Activated naive CD8-positive, alpha-beta T cell treated with anti-CD3 and anti-CD28 coated beads for 36 hours (primary cell): ENCODE results near the gene LDHB. TPM values are rescaled to one million over a fixed set of nuclear protein-coding genes. Genes with fewer than 3 reads are reported as not detected.
"Not testable (repeated sequence)": the region's sequence is repeated elsewhere in the genome, so short reads cannot be mapped to it uniquely, and the experiment has no call there.

Source experiments
- DNase-seq: peaks from one replicate; pipeline ENCODE4 v3.0.0; 2021
- H3K27ac Mint-ChIP-seq: one replicate; pipeline ENCODE4 v1.8.0; 2022; ENCODE audit warnings: mild to moderate bottlenecking, moderate library complexity, mixed read lengths
- H3K27me3 Mint-ChIP-seq: one replicate; pipeline ENCODE4 v1.8.0; 2022; ENCODE audit warnings: mild to moderate bottlenecking, mixed read lengths
- H3K36me3 Mint-ChIP-seq: one replicate; pipeline ENCODE4 v1.8.0; 2021; ENCODE audit warnings: mild to moderate bottlenecking, mixed read lengths
- H3K4me1 Mint-ChIP-seq: one replicate; pipeline ENCODE4 v1.8.0; 2021; ENCODE audit warnings: mixed read lengths
- H3K4me3 Mint-ChIP-seq: one replicate; pipeline ENCODE4 v1.8.0; 2022; ENCODE audit warnings: mild to moderate bottlenecking, moderate library complexity, mixed read lengths
- H3K9me3 Mint-ChIP-seq: one replicate; pipeline ENCODE4 v1.8.0; 2022; ENCODE audit warnings: mixed read lengths
- total RNA-seq, 2 experiments: library from RNA; stranded (reverse); gene quantifications; one replicate each; pipeline ENCODE4 v1.2.3, GENCODE V29; 2021

Gene LDHB
- total RNA-seq, 2 experiments from 2014 or later, result 1,947 to 1,996 TPM

DNA sequence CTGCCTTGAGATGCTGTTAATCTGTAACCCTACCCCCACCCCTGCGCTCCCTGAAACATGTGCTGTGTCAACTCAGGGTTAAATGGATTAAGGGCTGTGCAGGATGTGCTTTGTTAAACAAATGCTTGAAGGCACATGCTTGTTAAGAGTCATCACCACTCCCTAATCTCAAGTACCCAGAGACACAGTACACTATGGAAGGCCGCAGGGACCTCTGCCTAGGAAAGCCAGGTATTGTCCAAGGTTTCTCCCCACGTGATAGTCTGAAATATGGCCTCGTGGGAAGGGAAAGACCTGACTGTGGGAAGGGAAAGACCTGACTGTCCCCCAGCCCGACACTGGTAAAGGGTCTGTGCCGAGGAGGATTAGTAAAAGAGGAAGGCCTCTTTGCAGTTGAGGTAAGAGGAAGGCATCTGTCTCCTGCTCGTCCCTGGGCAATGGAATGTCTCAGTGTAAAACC is 12.6 kb downstream of the LDHB start:
- Mint-ChIP-seq H3K36me3 (peaks cover 57% of the 10 kb centered on the region), H3K27ac (peak overlapping the region; percentile 81), H3K4me1 (peaks cover 70% of the 10 kb centered on the region)
- not testable (repeated sequence) for H3K9me3 Mint-ChIP-seq, H3K27me3 Mint-ChIP-seq, H3K4me3 Mint-ChIP-seq, DNase-seq

DNA sequence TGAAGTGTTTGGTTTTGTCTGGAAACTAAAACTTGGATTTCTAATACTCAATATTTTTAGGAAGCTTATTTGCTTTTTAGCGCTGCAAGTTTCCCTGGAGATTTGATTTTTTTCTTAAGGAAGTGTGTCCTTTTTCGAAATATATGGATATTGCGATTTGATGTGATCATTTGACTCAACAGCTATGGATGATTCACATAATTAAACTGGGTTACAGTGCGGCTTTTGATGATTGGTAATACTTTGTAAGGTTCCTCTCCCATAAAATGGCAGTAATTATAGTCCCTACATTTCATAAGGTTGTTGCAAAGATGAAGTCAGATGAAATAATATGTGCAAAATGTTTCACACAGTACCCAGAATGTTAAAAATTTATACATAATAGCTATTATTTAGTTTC is 13.1 kb downstream of the LDHB start:
- H3K4me1 Mint-ChIP-seq, result peaks cover 71% of the 10 kb centered on the region
- no peak overlapping the region for H3K27ac Mint-ChIP-seq

DNA sequence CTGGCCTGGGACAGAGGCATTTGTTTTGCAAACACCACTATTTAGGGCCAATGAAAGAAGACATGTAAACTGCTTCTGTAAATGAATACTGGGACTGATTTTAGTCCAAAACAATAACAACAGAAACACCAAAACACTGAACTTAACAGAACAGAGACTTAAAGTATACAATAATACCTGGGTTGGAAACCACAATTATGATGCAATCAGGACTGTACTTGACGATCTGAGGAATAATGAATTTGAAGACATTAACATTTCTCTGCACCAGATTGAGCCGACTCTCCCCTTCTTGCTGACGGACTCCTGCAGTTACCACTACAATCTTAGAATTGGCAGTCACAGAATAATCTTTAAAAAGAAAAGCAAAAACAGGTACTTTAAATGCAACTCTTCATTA is 13.9 kb downstream of the LDHB start:
- no peak for DNase-seq
- no peaks in the 10 kb centered on the region for H3K27me3 Mint-ChIP-seq
- peaks cover 74% of the 10 kb centered on the region for H3K4me1 Mint-ChIP-seq
- peak overlapping the region; percentile 76 for H3K27ac Mint-ChIP-seq
- H3K9me3 Mint-ChIP-seq, result no peaks in the 10 kb centered on the region
- no peak overlapping the region for H3K4me3 Mint-ChIP-seq
- peaks cover 60% of the 10 kb centered on the region for H3K36me3 Mint-ChIP-seq

More for the DNA sequence above, 13.1 kb downstream of the LDHB start:
- Mint-ChIP-seq H3K9me3 (no peaks in the 10 kb centered on the region), H3K27me3 (no peaks in the 10 kb centered on the region), H3K36me3 (peaks cover 57% of the 10 kb centered on the region), H3K4me3 (no peak overlapping the region)
- DNase-seq, result no peak

DNA sequence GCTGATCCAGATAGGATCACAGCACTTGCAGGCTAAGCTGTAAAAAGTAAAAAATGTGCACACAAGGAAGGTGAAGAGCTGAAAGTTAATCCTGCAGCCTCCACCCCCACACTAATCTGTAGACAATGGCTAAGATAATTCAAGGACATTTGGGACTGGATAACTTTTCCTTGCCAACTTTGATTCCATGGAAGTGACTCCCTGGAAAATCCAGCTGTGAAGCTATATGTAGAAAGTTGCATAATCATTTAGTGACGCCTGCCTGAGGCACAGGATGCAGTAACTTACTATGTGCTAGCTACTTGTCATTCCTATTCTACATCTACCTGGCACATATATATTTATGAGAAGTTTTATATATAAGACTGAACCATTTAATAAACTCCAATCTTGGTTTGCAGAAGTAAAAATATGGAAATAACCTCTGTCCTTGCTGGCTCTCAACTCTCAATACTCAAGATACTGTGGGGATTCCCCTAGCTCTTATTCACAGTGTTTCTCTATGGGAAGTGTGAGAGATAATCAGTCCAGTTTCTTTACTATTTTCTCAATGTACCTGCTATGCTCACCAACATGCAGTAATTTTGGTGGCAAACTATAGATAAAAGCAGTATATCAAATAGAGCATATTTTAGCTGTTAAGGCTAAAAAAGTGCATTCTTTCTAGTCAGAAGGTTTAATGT is 14.8 kb downstream of the LDHB start:
- Mint-ChIP-seq H3K4me3 (no peak overlapping the region), H3K4me1 (peaks cover 70% of the 10 kb centered on the region), H3K9me3 (no peaks in the 10 kb centered on the region), H3K27ac (peak overlapping the region; percentile 76), H3K27me3 (no peaks in the 10 kb centered on the region), H3K36me3 (peaks cover 60% of the 10 kb centered on the region)
- DNase-seq, result no peak

DNA sequence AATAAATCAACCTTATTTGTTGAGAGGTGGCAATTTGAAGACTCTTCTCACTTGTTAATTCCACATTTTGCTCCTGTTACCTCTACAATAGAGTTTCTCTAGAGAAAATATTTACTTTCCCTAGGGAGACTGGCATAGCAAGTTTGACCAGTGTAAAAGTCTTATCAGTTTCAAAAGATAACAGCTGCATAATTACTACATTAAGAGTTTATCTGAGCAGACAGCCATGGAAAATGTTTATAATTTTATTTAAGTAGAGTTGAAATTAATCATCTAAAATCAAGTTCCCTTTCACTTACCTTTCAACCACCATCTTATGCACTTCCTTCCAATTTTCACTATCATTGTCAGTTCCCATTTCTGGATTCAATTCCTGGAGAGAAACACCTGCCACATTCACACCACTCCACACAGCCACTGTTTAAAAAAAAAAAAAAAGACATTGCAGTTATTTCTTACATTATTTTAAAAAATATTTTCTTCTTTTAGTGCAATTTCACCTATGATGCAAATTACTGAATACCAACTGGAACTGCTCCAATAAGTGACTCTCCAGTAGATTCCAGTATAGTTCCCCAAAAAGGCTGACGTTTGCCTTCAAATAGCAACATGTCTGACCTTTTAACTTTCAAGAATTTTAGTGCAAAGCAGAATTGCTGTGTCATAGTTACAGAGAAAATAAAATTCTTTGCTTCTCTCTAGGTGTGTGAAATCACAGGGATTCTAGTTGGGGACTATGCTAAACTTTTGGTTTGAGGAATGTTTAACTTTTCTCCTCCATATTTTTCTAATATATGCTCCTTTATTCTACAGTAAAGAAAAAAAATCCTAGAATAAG is 19.4 kb downstream of the LDHB start:
- Mint-ChIP-seq H3K27me3 (no peaks in the 10 kb centered on the region), H3K9me3 (no peaks in the 10 kb centered on the region), H3K27ac (peak overlapping the region; percentile 62), H3K4me1 (peaks cover 45% of the 10 kb centered on the region), H3K36me3 (peaks cover 67% of the 10 kb centered on the region), H3K4me3 (no peak overlapping the region)
- DNase-seq, result no peak

DNA sequence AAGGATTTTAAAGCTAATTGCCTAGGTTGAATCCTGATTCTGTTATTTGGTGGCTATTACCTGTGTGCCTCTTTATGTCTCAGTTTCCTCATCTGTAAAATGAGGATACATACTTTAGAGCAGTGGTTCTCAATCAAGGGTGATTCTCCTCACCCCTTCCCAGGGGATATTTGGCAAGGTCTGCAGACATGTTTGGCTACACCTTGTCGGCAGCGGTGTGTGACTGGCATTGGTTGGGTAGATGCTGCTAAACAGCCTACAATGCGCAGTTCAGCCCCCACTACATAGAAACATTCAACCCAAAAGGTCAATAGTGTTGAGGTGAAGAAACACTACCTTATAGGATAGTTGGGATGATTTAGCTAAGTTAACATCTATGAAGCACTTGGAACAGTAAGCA is 23.4 kb downstream of the LDHB start:
- no peak for DNase-seq
- no peaks in the 10 kb centered on the region for H3K27me3 Mint-ChIP-seq
- peak overlapping the region; percentile 5 for H3K27ac Mint-ChIP-seq
- H3K4me1 Mint-ChIP-seq, result peaks cover 16% of the 10 kb centered on the region
- no peaks in the 10 kb centered on the region for H3K9me3 Mint-ChIP-seq
- H3K36me3 Mint-ChIP-seq, result peaks cover 58% of the 10 kb centered on the region
- no peak overlapping the region for H3K4me3 Mint-ChIP-seq

DNA sequence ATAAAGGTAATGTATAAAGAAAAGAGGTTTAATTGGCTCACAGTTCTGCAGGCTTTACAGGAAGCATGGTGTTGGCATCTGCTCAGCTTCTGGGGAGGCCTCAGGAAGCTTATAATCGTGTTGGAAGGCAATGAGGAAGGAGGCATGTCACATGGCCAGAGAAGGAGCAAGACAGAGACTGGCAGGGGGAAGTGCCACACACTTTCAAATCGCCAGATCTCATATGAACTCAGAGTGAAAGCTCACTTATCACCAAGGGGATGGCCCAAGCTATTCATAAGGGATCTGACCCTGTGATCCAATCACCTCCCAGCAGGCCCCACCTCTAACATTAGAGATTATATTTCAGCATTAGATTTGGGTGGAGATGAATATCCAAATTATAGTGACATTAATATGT is 26.3 kb downstream of the LDHB start:
- no peak for DNase-seq
- Mint-ChIP-seq H3K4me3 (no peak overlapping the region), H3K27me3 (no peaks in the 10 kb centered on the region), H3K36me3 (peaks cover 52% of the 10 kb centered on the region), H3K4me1 (peaks cover 5% of the 10 kb centered on the region), H3K9me3 (peaks cover 3% of the 10 kb centered on the region), H3K27ac (no peak overlapping the region)

DNA sequence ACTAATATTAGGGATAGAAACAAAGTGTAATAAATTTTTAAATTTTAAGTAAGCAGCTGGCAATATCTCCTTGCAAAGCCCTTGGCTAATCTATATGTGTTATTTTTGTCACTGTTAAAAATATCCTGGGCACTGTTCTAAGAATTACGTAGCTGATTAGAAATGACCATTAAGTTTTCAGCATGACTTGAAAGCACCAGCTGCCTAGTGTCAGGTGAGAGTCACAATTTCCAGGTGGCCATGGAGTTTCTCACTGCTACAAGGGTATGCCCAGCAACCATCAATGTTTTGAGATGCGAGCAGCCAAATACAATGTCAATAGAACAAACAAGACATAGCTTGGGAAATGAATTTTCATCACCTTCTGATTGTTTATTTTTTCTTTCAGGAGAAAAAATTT is 29.7 kb downstream of the LDHB start:
- no peak for DNase-seq
- H3K4me3 Mint-ChIP-seq, result no peak overlapping the region
- H3K9me3 Mint-ChIP-seq, result peaks cover 15% of the 10 kb centered on the region
- peaks cover 43% of the 10 kb centered on the region for H3K36me3 Mint-ChIP-seq
- H3K27me3 Mint-ChIP-seq, result no peaks in the 10 kb centered on the region
- no peak overlapping the region for H3K27ac Mint-ChIP-seq
- no peaks in the 10 kb centered on the region for H3K4me1 Mint-ChIP-seq

DNA sequence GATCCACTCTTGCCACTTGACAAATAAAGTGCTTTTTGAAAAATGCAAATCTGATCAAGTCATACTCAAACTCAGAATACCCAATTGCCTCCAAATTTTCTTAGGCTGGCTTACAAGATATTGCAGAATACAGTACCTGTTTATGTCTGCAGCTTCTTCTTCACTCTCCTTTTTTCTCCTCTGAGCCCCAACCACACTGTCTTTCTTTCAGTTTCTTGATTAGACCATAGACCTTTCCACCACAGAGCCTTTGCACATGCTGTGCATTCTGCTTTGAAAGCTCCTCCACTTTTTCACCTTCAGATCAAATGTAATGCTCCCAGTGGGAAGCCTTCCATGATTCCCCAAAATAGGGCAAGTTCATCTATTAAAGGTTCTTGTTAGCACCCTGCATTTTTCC is 39.1 kb downstream of the LDHB start:
- Mint-ChIP-seq H3K27me3 (no peaks in the 10 kb centered on the region), H3K9me3 (peaks cover 8% of the 10 kb centered on the region), H3K4me3 (no peak overlapping the region), H3K36me3 (peaks cover 12% of the 10 kb centered on the region), H3K4me1 (peaks cover 36% of the 10 kb centered on the region), H3K27ac (no peak overlapping the region)
- no peak for DNase-seq

DNA sequence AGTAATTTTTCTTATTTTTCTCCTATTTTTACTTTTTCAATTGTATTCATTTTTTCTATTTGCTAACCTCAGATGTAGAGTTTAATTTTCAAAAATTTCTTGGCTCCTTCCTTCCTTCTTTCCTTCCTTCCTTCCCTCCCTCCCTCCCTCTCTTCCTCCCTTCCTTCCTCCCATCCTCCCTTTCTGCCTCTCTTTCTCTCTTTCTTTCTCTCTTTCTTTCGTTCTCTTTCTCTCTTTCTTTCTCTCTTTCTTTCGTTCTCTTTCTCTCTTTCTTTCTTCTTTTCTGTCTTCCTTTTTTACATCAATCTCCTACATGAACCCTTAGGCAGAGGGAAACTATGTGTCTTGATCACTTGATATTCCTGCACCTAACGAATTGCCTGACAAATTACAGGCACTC is 40.6 kb downstream of the LDHB start:
- Mint-ChIP-seq H3K27ac (no peak overlapping the region), H3K4me3 (no peak overlapping the region), H3K4me1 (peaks cover 44% of the 10 kb centered on the region)

DNA sequence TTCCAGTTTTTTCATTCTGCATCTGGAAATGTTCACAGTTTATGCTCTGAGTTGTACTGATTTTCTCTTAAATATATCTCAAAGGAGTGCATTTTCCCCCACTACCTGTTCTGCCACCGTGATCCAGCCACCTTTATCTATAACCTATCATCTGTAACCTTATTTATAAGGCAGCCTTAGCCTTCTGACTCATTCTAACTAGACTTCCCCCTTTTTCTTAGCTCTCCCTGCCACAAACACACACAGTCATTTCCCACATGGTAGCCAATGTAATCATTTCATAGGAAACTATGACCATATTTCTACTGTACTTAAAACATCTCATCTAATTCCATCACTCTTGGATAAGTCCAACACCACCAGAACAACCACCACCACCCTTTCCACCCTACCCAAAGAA is 42.2 kb downstream of the LDHB start:
- Mint-ChIP-seq H3K27ac (peak overlapping the region; percentile 76), H3K4me3 (peak overlapping the region; percentile 5), H3K27me3 (no peaks in the 10 kb centered on the region), H3K36me3 (peaks cover 11% of the 10 kb centered on the region), H3K4me1 (peaks cover 44% of the 10 kb centered on the region), H3K9me3 (peaks cover 6% of the 10 kb centered on the region)
- DNase-seq, result peak; percentile 4

More for the DNA sequence above, 40.6 kb downstream of the LDHB start:
- Mint-ChIP-seq H3K27me3 (no peaks in the 10 kb centered on the region), H3K9me3 (peaks cover 8% of the 10 kb centered on the region), H3K36me3 (peaks cover 13% of the 10 kb centered on the region)
- DNase-seq, result no peak

DNA sequence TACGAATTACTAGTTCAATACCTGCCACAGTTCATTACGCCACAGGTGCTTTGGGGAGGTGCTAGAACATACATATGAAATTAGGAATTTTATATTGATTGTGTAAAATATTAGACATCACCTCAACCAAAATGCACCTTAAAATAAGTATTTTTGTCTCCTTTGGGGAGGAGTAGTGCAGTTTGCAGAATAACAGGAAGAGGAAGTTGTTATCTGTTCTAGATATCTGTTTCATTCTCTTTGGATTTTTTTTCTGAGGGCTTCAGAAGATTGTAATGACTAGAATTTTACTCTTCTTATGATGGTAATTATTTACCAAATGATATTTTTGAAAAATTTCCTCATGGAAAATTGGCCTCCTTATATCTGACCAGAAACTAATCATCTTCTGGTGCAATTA is 43.1 kb downstream of the LDHB start:
- H3K27ac Mint-ChIP-seq, result peak overlapping the region; percentile 76
- peaks cover 44% of the 10 kb centered on the region for H3K4me1 Mint-ChIP-seq
- peaks cover 6% of the 10 kb centered on the region for H3K9me3 Mint-ChIP-seq
- peaks cover 11% of the 10 kb centered on the region for H3K36me3 Mint-ChIP-seq
- H3K27me3 Mint-ChIP-seq, result no peaks in the 10 kb centered on the region
- H3K4me3 Mint-ChIP-seq, result no peak overlapping the region
- DNase-seq, result no peak

DNA sequence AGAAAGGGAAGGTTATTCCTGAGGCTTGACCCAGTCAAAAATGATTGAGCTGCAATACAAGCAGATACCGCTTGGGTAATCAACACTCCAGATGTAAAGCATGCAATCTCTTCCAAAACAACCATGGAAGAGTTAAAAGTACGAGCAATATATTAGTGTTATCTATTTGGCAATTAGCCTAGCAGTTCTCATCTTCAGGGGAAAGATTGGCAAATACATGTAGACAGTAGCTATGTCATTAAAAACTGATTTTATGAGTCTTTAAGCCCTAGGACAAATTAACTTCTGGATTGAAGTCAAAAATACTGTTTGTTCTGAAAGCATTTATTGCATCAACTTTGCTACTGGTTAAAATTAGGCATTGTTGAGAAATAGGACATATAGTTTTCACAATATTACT is 43.7 kb downstream of the LDHB start:
- Mint-ChIP-seq H3K27me3 (no peaks in the 10 kb centered on the region), H3K4me3 (no peak overlapping the region), H3K9me3 (peaks cover 6% of the 10 kb centered on the region), H3K27ac (no peak overlapping the region), H3K4me1 (peaks cover 44% of the 10 kb centered on the region), H3K36me3 (peaks cover 11% of the 10 kb centered on the region)
- no peak for DNase-seq

DNA sequence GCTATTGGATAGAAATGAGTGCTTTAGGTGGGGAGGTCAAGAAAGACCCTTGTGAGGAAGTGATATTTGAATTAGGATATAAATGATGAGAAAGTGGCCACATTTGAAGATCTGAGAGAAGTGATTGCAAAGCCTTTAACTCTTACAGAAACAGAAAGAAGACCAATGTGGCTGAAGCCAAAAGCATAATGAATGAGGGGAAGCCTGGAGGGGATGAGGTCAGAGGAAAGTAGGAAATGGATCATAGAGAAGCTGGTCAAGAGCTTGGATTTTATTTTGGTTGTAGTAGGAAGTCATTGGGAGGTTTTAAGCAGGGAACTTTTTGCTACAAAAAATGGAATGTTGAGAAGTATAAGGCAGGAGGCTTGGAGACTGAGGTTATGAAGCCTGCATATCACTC is 49.4 kb downstream of the LDHB start:
- Mint-ChIP-seq H3K4me1 (peaks cover 6% of the 10 kb centered on the region), H3K27ac (no peak overlapping the region), H3K36me3 (peaks cover 2% of the 10 kb centered on the region), H3K9me3 (peaks cover 2% of the 10 kb centered on the region), H3K27me3 (no peaks in the 10 kb centered on the region), H3K4me3 (no peak overlapping the region)
- DNase-seq, result no peak

DNA sequence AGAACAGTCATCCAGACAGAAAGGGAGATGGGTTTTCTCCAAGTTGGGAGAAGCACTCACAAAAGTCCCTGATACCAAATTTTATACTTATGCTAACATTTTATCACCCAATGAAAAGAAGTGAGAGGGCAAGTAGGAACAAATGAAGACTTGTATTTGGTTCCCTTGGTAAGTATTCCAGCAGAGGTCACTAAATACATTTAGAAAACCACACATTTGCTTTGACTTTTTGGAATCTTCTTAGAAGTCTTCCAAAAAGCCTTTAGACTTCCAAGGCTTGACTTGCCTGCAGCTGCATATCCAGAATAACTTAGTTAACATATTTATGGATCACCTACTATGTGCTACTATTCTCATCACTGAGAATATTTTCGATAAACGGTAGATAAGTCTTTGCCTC is 49.9 kb downstream of the LDHB start:
- H3K4me1 Mint-ChIP-seq, result peaks cover 3% of the 10 kb centered on the region
- H3K36me3 Mint-ChIP-seq, result peaks cover 2% of the 10 kb centered on the region
- H3K9me3 Mint-ChIP-seq, result peaks cover 2% of the 10 kb centered on the region
- H3K4me3 Mint-ChIP-seq, result no peak overlapping the region
- no peak for DNase-seq
- no peaks in the 10 kb centered on the region for H3K27me3 Mint-ChIP-seq
- H3K27ac Mint-ChIP-seq, result no peak overlapping the region
